HG03378 (cell line): Measurements from ENCODE around the gene STK32C.

ENCODE experiments used
- ATAC-seq: cut with Tn5 transposase; IDR thresholded peaks from one replicate; pipeline ENCODE4 v1.9.1; 2021; ENCODE audit warnings: mild to moderate bottlenecking, moderate library complexity; ENCODE audit not compliant: unreplicated experiment

The STK32C gene

GRCh38 chr10:132250481-132251475 lies 57.0 kb downstream of the STK32C start:
- ATAC-seq = no peak

DNA sequence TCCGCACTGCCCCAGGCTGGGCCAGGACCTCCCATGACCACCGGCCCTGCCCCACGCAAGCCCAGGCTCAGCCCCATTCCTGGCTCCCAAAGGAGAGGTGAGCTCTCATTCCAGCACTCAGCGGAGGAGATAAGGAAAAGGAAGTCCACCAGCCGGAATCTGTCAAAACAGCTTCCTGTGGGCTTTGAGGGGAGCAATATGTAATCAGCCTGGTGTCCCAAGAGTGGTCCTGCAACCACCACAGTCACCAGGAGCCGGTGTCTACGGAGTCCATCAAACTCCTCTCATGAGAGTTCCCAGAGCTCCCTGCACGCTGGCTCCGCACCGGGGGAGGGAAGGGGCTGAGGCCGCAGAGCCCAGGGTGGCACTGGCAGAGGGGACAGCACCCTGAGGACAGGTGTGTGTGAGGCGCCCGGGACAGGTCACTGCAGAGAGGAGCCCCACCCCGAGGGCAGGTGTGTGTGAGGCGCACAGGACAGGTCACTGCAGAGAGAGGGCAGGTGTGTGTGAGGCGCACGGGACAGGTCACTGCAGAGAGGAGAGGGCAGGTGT lies 57.9 kb downstream of the STK32C start:
- ATAC-seq = no peak

DNA sequence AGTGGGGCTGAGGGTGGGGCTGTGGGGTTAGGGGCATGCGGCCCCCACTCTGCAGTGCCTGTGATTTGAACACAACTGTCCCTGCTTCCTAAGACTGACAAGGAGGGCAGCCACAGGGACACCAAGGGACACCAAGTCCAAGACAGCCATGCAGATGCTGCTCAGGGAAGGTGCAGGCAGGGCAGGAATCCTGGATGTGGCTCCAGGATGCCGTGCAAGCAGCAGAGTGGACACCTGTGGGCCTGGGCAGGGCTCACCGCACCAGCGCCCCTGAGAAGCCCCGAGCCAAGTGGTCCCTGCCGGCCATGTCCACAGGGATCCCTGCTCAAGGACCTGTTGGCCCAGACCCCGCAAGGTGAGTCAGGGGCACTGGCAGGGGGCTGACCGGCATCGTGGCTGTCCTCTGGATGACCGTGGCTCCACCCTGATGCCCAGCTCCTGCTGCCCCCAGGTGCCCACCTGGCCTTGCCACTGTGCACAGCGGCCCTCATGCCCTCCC lies 58.5 kb downstream of the STK32C start:
- no peak for ATAC-seq

DNA sequence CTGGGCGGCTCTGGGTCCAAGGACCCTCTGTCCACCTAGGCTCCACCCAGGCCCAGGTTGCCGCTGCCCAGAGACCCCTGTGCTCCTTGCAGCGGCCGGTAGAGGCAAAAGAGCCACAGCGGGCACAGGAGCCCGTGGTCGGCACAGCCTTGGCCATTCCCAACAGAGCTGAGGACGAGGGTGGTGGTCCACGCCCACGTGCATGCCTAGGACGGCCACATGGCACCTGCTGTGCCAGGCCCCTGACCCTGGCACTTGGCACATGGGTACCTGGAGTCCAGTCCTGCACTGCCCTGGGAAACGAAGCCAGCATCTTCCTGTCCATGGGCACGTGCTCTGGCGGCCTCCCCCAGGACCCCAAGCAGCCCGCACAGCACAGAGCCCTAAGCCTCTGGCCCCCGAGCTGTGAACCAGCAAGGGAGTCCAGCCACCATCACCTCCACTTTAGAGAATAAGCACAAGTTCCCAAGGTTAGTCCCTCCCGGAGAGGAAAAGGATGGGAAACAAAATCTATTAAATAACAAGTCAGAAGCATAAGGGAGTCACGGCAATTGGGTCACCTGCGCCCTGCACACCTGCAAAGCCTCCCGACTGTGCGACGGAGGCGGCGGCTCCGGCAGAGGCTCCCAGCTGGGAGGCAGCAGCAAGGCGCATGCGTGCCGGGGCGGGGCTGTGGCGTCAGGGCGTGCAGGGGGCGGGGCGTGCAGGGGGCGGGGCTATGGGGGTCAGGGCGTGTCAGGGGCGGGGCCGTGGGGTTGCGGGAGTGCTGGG lies 59.1 kb downstream of the STK32C start:
- ATAC-seq = no peak

DNA sequence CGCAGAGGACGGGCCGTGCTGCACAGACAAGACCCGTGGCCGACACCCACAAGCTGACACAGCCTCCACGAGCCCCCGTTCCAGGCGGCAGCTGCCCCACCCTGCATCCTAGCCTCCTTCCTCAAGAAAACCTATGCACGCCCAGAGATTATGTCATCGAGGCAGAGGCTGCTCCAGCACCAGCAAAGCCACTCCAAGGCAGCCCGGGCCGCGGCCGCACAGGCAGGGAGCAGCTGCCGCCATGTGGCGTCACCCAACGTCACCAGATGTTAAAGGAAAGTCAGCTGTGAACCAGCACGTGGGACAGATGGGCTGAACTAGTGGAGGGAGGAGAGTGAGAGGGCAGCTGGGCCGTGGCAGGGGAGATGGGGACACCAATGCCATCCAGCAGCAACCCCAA lies 59.8 kb downstream of the STK32C start:
- no peak for ATAC-seq

GRCh38 chr10:132246296-132246695 lies 61.5 kb downstream of the STK32C start:
- no peak for ATAC-seq

- no peak for ATAC-seq
Observed at GRCh38 chr10:132245056-132245455, 62.7 kb downstream of the STK32C start.

DNA sequence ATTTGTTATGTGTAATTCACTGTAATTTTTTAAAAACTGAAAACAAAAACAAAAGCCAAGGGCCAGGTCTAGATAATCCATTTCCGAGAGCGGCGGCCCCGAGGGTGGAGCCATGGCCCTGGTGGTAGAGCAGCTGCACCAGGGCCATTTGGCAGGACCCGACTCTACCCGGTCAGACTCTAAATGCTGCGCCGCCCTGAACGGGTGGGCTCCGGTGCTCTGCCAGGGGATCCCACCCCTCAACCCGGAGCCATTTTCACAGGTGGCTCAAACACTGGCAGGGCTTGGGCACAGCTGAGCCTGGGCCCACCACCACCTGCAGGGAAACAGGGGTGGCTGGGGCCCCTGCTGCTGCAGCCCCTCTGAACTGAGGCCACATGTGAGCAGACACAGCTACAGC lies 64.1 kb downstream of the STK32C start:
- ATAC-seq = no peak

DNA sequence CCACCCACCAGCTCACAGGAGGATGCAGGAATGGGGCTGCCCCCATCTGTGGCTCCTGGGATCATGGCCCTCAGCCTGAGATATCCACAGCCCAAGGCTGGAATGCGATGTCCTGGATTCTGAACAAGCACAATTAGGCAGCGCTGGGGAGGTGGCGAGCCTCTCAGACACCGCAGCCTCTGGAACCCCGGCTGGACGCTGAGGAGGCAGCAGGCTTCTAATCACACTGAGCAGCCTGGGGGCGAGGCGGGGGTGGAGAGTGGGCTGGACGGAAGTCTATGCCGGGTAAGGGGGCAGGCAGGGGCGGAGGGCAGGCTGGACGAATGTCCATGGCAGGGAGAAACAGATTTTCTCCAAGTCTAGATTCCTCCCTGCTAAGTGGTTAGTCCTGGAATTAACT lies 64.6 kb downstream of the STK32C start:
- no peak for ATAC-seq

DNA sequence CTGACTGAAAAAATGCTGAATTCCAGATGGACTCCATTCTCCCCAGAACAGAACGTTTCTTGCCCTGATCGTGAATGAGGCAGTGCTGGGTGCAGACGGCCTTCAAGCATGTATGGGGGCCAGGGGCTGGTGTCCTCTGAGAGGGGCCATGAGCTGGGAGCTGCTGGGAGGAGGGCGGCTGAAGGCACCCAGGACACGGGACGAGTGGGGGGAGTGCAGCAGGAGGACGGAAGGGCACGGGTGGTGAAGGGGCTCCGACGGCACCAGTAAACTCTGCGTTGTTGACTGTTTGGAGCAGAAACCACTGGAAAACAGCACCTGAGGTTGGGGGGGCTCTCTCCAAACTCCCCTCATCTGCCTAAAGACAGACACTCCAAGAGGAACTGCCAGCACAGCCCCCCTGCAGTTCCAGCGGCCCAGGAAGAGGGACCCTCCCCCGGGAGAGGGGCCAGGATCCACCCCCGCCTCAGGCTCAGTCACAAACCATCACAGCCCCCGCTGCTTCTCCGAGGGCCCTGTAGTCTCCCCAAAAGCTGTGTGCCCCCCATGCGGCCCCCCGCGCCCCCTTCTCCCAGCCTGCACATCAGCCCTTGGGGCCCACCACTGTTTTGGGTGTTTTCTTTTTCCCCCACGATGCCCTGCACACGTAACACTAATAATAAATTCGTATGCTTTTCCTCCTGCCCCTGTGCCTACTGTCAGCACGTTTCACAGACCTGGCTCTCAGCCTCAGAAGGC lies 65.5 kb downstream of the STK32C start:
- no peak for ATAC-seq

DNA sequence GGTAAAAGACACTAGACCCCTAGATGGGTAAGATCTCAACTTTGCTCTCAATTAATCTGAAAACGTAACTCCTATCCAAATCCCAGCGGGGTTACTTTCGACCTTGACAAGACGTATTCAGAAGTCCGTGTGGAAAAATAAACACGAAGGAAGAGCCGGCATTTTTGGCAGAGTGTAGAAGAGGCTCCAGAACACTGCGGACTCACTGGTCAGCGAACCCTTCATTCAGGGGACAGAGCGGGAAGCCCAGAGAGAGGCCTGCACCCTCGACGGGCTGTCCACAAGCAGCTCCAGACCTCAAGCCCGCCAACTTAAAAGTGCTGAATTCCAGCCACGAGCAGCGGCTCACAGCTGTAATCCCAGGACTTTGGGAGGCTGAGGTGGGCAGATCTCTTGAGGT lies 66.3 kb downstream of the STK32C start:
- no peak for ATAC-seq

GRCh38 chr10:132241086-132241485 lies 66.7 kb downstream of the STK32C start:
- ATAC-seq = no peak

DNA sequence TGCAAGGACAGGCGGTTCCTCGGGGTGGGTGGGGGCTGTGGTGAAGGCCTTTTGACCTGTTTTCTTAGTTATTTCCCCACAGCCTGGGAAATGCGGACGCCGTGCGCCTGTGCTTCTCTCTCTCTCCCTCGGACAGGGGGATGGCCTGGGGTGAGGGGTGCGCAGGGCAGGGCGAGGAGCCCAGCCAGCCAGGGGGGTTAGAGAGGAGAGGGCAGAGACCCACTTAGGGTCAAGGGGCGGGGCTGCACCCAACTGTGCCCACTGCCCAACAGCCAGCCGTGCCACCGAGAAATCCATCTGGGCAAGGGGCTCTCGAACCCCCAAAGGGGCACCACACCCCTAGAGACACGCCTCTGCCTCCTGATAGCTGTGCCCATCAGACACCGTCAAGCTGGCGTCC lies 67.2 kb downstream of the STK32C start:
- no peak for ATAC-seq

GRCh38 chr10:132240156-132240555 lies 67.6 kb downstream of the STK32C start:
- ATAC-seq = no peak

DNA sequence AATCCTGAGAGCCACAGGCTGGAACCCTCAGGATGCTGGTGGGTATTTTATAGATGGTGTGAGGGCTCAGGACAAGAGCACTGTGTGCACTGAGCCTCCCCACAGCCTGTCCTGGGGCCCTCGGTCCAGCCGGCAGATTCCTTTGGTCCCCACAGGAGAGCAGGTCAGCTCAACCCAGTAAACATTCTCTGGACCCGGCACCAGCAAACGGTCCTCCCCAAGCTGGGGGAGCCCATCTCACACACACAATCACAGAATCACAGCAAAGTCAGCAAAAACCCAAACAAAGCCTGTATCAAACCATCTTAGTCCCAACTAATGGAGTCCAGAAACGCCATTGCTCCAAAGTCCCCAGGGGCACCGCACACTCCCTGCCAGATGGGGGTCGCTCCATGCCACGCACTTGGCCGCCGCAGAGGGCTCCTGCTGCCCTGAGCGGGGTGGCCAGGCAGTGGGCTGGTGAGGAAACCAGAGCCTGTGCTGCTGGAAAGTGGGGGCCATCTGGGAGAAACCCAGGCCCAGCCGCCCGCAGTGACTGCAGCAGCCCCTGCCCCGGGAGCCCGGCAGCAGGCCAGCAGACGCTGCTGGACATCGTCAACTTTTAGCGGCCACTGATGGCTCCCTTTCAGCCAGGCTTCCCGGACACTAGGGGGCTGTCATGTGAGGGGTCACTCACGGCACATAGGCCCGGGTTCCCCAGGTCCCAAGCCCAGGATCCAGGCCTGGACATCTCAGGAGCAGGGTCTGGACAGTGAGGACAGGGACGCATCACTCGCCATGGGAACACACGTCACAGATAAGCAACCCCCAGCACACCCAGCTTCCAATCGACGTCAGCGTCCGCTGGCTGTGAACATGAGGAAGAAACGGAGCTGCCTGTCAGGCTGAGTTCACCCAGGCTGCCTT lies 68.4 kb downstream of the STK32C start:
- no peak for ATAC-seq

DNA sequence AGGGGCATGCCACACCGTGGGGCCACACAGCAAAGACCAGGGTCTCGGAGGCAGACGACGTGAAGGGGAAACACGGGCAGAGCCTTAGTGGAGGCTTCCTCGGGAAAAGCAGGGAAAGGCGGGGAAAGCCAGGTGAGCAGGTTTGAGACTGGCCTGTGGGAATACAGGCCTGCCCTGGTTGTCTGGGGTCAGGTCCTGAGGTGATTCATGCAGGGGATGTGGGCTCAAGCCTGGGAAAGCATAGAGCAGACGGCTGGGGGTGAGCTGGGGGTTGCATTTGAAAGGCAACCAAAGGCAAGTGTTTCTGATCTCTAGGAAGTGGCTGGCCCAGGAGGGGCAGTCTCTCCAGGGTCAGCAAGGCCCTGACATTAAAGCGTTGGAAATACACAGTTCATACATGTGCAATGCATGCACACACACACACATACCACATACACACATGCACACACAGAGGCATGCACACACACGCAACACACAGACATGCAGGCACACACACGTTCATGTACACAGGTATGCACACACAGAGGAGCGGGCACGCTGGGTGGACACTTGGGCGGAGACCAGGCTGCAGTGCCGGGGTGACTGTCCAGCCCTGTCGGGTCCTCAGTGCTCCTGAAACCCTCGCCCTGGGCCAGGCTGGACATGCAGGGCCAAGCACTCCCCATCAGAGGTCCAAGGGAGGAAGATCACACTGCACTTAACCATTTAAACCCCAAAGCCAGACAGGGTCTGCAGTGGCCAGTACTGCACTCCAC lies 69.2 kb downstream of the STK32C start:
- no peak for ATAC-seq

DNA sequence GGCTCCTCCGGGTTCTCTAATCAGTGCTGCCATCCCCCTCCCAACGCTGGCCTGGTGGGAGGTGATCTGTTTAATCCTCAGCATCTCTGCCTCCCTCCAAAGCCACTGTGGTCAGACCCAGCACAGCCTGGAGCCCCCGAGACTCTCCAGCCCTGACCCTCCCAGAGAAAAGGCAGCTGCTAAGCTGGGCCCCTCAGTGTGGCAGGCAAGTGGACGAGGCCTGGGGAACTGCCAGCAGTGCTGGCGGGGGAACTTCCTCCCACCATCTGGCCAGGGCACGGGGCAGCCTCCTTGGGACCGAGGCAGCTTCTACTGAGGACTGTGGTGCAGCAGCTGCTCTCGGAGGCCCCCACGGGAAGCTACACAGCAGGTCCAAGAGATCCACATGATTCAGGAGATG lies 69.9 kb downstream of the STK32C start:
- no peak for ATAC-seq

DNA sequence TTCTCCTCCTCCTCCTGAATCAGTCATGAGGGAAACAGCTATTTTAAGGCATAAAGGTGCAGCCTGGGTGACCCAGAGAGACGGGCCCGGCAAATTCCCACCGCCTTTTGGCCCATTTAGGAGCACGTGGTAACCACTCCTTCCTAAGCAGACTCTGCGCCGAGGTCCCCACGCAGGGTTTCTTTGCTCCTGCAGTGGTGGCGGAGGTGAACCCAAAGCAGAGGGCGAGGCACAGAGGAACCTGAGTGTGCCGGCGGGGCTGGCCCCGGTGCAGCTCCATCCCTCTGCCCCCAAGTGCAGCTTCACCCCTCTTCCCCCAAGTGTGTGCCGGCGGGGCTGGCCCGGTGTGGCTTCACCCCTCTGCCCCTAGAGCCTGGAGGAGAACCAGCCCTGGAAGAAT lies 70.4 kb downstream of the STK32C start:
- no peak for ATAC-seq

GRCh38 chr10:132236881-132237280 lies 70.9 kb downstream of the STK32C start:
- ATAC-seq = no peak
